GM23248 (cell line): ENCODE results near the gene AMIGO1. TPM values are rescaled to one million over a fixed set of nuclear protein-coding genes. Genes with fewer than 3 reads are reported as not detected.
A peak's percentile ranks its signal among the peaks of the same experiment; 100 is the strongest.

ENCODE experiments used
- DNase-seq: peaks from one replicate; pipeline ENCODE4 v3.0.0-alpha.2; 2015
- H2AFZ ChIP-seq: fragments of 200-600 bp; sonication (generic); 2 replicates; pipeline ENCODE4 v1.6.1; 2016; ENCODE audit warnings: antibody characterized with exemption
- H3F3A ChIP-seq: fragments of 200-600 bp; sonication (generic); 2 replicates; pipeline ENCODE4 v1.6.1; 2016; ENCODE audit warnings: mild to moderate bottlenecking, antibody characterized with exemption, mixed run types; ENCODE audit not compliant: insufficient read depth
- H3K27ac ChIP-seq: fragments of 200-600 bp; sonication (generic); 2 replicates; pipeline ENCODE4 v1.5.1; 2016; ENCODE audit warnings: mild to moderate bottlenecking
- H3K27me3 ChIP-seq: fragments of 200-600 bp; sonication (generic); replicated peaks from 2 replicates; pipeline ENCODE4 v1.6.1; 2016; ENCODE audit warnings: mild to moderate bottlenecking; ENCODE audit not compliant: insufficient read depth
- H3K36me3 ChIP-seq: fragments of 200-600 bp; sonication (generic); 2 replicates; pipeline ENCODE4 v1.6.1; 2016; ENCODE audit warnings: low read depth, mild to moderate bottlenecking
- H3K4me1 ChIP-seq: fragments of 200-600 bp; sonication (generic); 2 replicates; pipeline ENCODE4 v1.6.1; 2016; ENCODE audit warnings: mild to moderate bottlenecking; ENCODE audit not compliant: insufficient read depth
- H3K4me2 ChIP-seq: fragments of 200-600 bp; sonication (generic); one replicate; pipeline ENCODE4 v1.6.1; 2016; ENCODE audit warnings: mild to moderate bottlenecking; ENCODE audit not compliant: unreplicated experiment
- H3K4me3 ChIP-seq: fragments of 200-600 bp; sonication (generic); 2 replicates; pipeline ENCODE4 v1.5.1; 2016; ENCODE audit warnings: mild to moderate bottlenecking
- H3K79me2 ChIP-seq: fragments of 200-600 bp; sonication (generic); 2 replicates; pipeline ENCODE4 v1.6.1; 2016; ENCODE audit warnings: mild to moderate bottlenecking; ENCODE audit not compliant: insufficient read depth
- H3K9ac ChIP-seq: fragments of 200-600 bp; sonication (generic); 2 replicates; pipeline ENCODE4 v1.6.1; 2016; ENCODE audit warnings: mild to moderate bottlenecking
- H3K9me2 ChIP-seq: fragments of 200-600 bp; sonication (generic); 2 replicates; pipeline ENCODE4 v1.6.1; 2016; ENCODE audit warnings: mixed run types, mild to moderate bottlenecking, moderate library complexity; ENCODE audit not compliant: insufficient read depth
- H3K9me3 ChIP-seq: fragments of 200-600 bp; sonication (generic); one replicate; pipeline ENCODE4 v1.6.1; 2017; ENCODE audit warnings: low read depth
- H4K20me1 ChIP-seq: fragments of 200-600 bp; sonication (generic); 2 replicates; pipeline ENCODE4 v1.6.0; 2016; ENCODE audit not compliant: insufficient read depth
- EZH2 ChIP-seq: fragments of 200-600 bp; sonication (generic); IDR thresholded peaks from 2 replicates; pipeline ENCODE4 v1.6.1; 2018; ENCODE audit warnings: antibody characterized with exemption, mild to moderate bottlenecking; ENCODE audit not compliant: insufficient read depth, poor library complexity, severe bottlenecking
- EZH2phosphoT487 ChIP-seq: fragments of 200-600 bp; sonication (generic); IDR thresholded peaks from 2 replicates; pipeline ENCODE4 v1.6.1; 2018; ENCODE audit warnings: antibody characterized with exemption, moderate library complexity, mild to moderate bottlenecking, low read depth; ENCODE audit not compliant: insufficient read depth
- WGBS, 2 experiments: methylation state at CpG; one replicate each; pipeline ENCODE4 v1.1.6; 2015 to 2017; ENCODE audit warnings: low lambda C conversion rate in 2 of 2, low coverage in 1 of 2; ENCODE audit errors: missing lambda C conversion rate in 2 of 2; 5-methylcytosine and 5-hydroxymethylcytosine counted together
- in situ Hi-C: fragments of 300-500 bp; cut with MboI; formaldehyde crosslinking; loops from 2 replicates; pipeline ENCODE4 v1.15.0; 2020
- polyA plus RNA-seq: library from polyadenylated mRNA; unstranded; fragments of >200 nt; fragmentation: Nextera tagmentation; extraction: Ambion mirVana; gene quantifications from 2 replicates; pipeline ENCODE4 v1.2.1, GENCODE V29; 2016
- total RNA-seq: library from RNA; depleted of rRNA; stranded (reverse); fragments of >200 nt; shearing (Covaris generic); gene quantifications from 2 replicates; pipeline ENCODE4 v1.2.3, GENCODE V29; 2014; rRNA removed

The AMIGO1 gene
- total and polyA plus RNA-seq, 2 experiments from 2014 or later, result 1.7 to 2.8 TPM

GRCh38 chr1:109466125-109466451 is 43.4 kb downstream of the AMIGO1 start:
- Histone ChIP-seq H3K36me3 (no peaks in the 10 kb centered on the region), H4K20me1 (no peaks in the 10 kb centered on the region), H2AFZ (peak overlapping the region; percentile 81), H3K4me3 (peak overlapping the region; percentile 66), H3F3A (no peaks in the 10 kb centered on the region), H3K27me3 (peaks cover 70% of the 10 kb centered on the region), H3K79me2 (no peaks in the 10 kb centered on the region), H3K27ac (no peak overlapping the region), H3K4me1 (no peaks in the 10 kb centered on the region), H3K4me2 (peak overlapping the region; percentile 67), H3K9me3 (no peaks in the 10 kb centered on the region), H3K9ac (peak overlapping the region; percentile 52), H3K9me2 (no peaks in the 10 kb centered on the region)
- in situ Hi-C loops, result no loop called here
- no peak for TF ChIP-seq EZH2
- TF ChIP-seq EZH2phosphoT487, result no peak
- peak; percentile 33 for DNase-seq
- 2 to 4% methylated on average over 9 to 24 of the region's 24 CpGs for WGBS, 2 experiments

- WGBS, 2 experiments, result 54 to 56% methylated on average over 4 of the region's 4 CpGs
- DNase-seq, result no peak
- no peaks in the 10 kb centered on the region for H3K9me3 ChIP-seq
- TF ChIP-seq EZH2 (no peak), EZH2phosphoT487 (no peak)
- H3K4me1 ChIP-seq, result no peaks in the 10 kb centered on the region
- H3K79me2 ChIP-seq, result no peaks in the 10 kb centered on the region
- in situ Hi-C loops, result no loop called here
- H3K9me2 ChIP-seq, result no peaks in the 10 kb centered on the region
- H3K27ac ChIP-seq, result no peak overlapping the region
- no peak overlapping the region for H2AFZ ChIP-seq
- H4K20me1 ChIP-seq, result no peaks in the 10 kb centered on the region
- no peaks in the 10 kb centered on the region for H3K36me3 ChIP-seq
- peaks cover 13% of the 10 kb centered on the region for H3K27me3 ChIP-seq
- no peaks in the 10 kb centered on the region for H3F3A ChIP-seq
- no peak overlapping the region for H3K9ac ChIP-seq
- H3K4me3 ChIP-seq, result no peak overlapping the region
- H3K4me2 ChIP-seq, result no peak overlapping the region
Measured at GRCh38 chr1:109457819-109458218, 51.7 kb downstream of the AMIGO1 start.

DNA sequence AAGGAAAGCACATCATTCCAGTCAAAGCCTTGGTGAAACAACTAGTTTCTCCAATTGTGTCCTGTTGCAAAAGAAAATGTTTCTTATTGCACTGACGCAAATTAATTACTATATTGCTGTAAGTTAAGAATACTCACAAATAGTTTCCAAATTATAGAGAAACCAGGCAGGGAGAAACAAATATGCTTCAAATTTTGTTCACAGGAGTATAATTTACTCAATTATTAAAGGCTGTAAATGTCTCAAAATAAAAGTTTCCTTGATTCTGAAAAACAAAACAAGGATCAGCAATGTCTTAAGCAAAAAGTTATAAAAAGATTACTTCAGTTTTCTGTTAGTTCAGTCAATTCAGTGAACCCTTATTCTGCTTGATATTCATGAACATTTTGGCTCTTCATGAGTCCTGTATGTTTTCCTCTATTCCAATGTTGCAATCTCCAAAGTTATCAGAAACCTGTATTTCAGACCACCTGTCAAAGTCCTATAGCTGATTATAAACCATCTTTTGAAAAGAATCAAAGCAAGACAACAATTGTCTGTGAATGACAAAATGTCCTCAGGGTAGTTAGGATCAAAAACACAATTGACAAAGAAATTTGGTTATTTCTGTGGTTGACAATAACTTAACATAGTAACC is 54.9 kb downstream of the AMIGO1 start:
- TF ChIP-seq EZH2 (no peak), EZH2phosphoT487 (no peak)
- H3K36me3 ChIP-seq, result no peaks in the 10 kb centered on the region
- H3K9me2 ChIP-seq, result no peaks in the 10 kb centered on the region
- H2AFZ ChIP-seq, result no peak overlapping the region
- no peaks in the 10 kb centered on the region for H4K20me1 ChIP-seq
- H3K27ac ChIP-seq, result no peak overlapping the region
- no peak overlapping the region for H3K4me2 ChIP-seq
- DNase-seq, result no peak
- peaks cover 8% of the 10 kb centered on the region for H3K27me3 ChIP-seq
- WGBS, 2 experiments, result 73 to 79% methylated on average over 1 of the region's 1 CpG
- no peak overlapping the region for H3K9ac ChIP-seq
- H3K4me1 ChIP-seq, result no peaks in the 10 kb centered on the region
- no peaks in the 10 kb centered on the region for H3K9me3 ChIP-seq
- H3K79me2 ChIP-seq, result no peaks in the 10 kb centered on the region
- no peak overlapping the region for H3K4me3 ChIP-seq
- H3F3A ChIP-seq, result no peaks in the 10 kb centered on the region
- in situ Hi-C loops, result no loop called here

Other genes with a start within 250 kb of the AMIGO1 start
- 15.6 and 20.5 TPM in 2 replicates for gene PSRC1, start 226.6 kb downstream of the AMIGO1 start, total RNA-seq
- 11.6 and 15.3 TPM in 2 replicates for gene PSRC1, start 226.6 kb downstream of the AMIGO1 start, polyA plus RNA-seq
- not detected in 2 replicates for gene MYBPHL, start 202.7 kb downstream of the AMIGO1 start, total RNA-seq
- not detected in 2 replicates for gene MYBPHL, start 202.7 kb downstream of the AMIGO1 start, polyA plus RNA-seq
- gene SORT1, start 111.8 kb downstream of the AMIGO1 start, total RNA-seq, result 8.4 and 11.8 TPM in 2 replicates
- 6.7 and 7.1 TPM in 2 replicates for gene SORT1, start 111.8 kb downstream of the AMIGO1 start, polyA plus RNA-seq
- gene PSMA5, start 83.3 kb downstream of the AMIGO1 start, total RNA-seq, result 38.8 and 53.7 TPM in 2 replicates
- 89.7 and 94.5 TPM in 2 replicates for gene PSMA5, start 83.3 kb downstream of the AMIGO1 start, polyA plus RNA-seq
- 0.11 and 0.13 TPM in 2 replicates for gene SYPL2, start 43.2 kb downstream of the AMIGO1 start, total RNA-seq
- gene SYPL2, start 43.2 kb downstream of the AMIGO1 start, polyA plus RNA-seq, result 0.38 and 0.60 TPM in 2 replicates
- gene ATXN7L2, start 25.8 kb downstream of the AMIGO1 start, total RNA-seq, result 2.1 and 5.3 TPM in 2 replicates
- gene ATXN7L2, start 25.8 kb downstream of the AMIGO1 start, polyA plus RNA-seq, result 3.0 and 3.3 TPM in 2 replicates
- 9.5 and 9.6 TPM in 2 replicates for gene CYB561D1, start 15.6 kb downstream of the AMIGO1 start, total RNA-seq
- 5.5 and 5.9 TPM in 2 replicates for gene CYB561D1, start 15.6 kb downstream of the AMIGO1 start, polyA plus RNA-seq
- gene GPR61, start 30.1 kb upstream of the AMIGO1 start, total RNA-seq, result not detected in 2 replicates
- gene GPR61, start 30.1 kb upstream of the AMIGO1 start, polyA plus RNA-seq, result not detected in 2 replicates
- gene GNAI3, start 38.9 kb upstream of the AMIGO1 start, total RNA-seq, result 14.7 and 14.9 TPM in 2 replicates
- gene GNAI3, start 38.9 kb upstream of the AMIGO1 start, polyA plus RNA-seq, result 14.6 and 14.9 TPM in 2 replicates
- gene GNAT2, start 109.9 kb upstream of the AMIGO1 start, total RNA-seq, result not detected in 2 replicates
- 0.32 TPM in 1 of 2 replicates, not detected in the other for gene GNAT2, start 109.9 kb upstream of the AMIGO1 start, polyA plus RNA-seq
- gene AMPD2, start 110.1 kb upstream of the AMIGO1 start, total RNA-seq, result 79.3 and 87.9 TPM in 2 replicates
- gene AMPD2, start 110.1 kb upstream of the AMIGO1 start, polyA plus RNA-seq, result 61.1 and 61.3 TPM in 2 replicates
- 6.2 and 7.7 TPM in 2 replicates for gene GSTM4, start 146.4 kb upstream of the AMIGO1 start, total RNA-seq
- 12.4 and 15.2 TPM in 2 replicates for gene GSTM4, start 146.4 kb upstream of the AMIGO1 start, polyA plus RNA-seq
- gene GSTM2, start 158.3 kb upstream of the AMIGO1 start, total RNA-seq, result 19.7 and 27.7 TPM in 2 replicates
- 40.1 and 41.2 TPM in 2 replicates for gene GSTM2, start 158.3 kb upstream of the AMIGO1 start, polyA plus RNA-seq
- gene GSTM1, start 178.1 kb upstream of the AMIGO1 start, total RNA-seq, result not detected in 2 replicates
- not detected in 2 replicates for gene GSTM1, start 178.1 kb upstream of the AMIGO1 start, polyA plus RNA-seq
- gene GSTM5, start 202.5 kb upstream of the AMIGO1 start, total RNA-seq, result 1.5 and 2.4 TPM in 2 replicates
- gene GSTM5, start 202.5 kb upstream of the AMIGO1 start, polyA plus RNA-seq, result 2.5 and 3.8 TPM in 2 replicates
- 28.7 and 30.0 TPM in 2 replicates for gene GSTM3, start 231.3 kb upstream of the AMIGO1 start, total RNA-seq
- gene GSTM3, start 231.3 kb upstream of the AMIGO1 start, polyA plus RNA-seq, result 75.2 and 81.0 TPM in 2 replicates